ENCODE data around the gene SLC44A4. TPM values are rescaled to one million over a fixed set of nuclear protein-coding genes. Genes with fewer than 3 reads are reported as not detected.

The SLC44A4 gene
- total and polyA plus RNA-seq, 2 of the 8 experiments (the other 6 are each of a cell fraction or from before 2014, with no cell fraction given): 4.8 to 7.0 TPM

- peaks cover 0 to 14% (median 2%) of the 10 kb centered on the region in 4 experiments; a peak in 5 of 7 replicates for H3K4me1 ChIP-seq (replicated peaks in 1 of 4; ENCODE audit: control insufficient read depth in 3 of 4, insufficient read depth in 4 of 4, low read length in 3 of 4)
- CTCF ChIA-PET (ENCODE audit: partially characterized antibody): interaction anchor here (0.6 to 2.3 kb wide), 8 partner anchors 10 to 95 kb away, joined by 3 to 13 read pairs (median 4); no protein-coding TSS in a partner anchor
Measured at GRCh38 chr6:31865205-31866118, 13.3 kb downstream of the SLC44A4 start.

More at GRCh38 chr6:31865205-31866118, 13.3 kb downstream of the SLC44A4 start:
- H2AK5ac ChIP-seq (ENCODE audit: low read depth, low read length): peak overlapping the region; percentile 75; the same call in 1 of the 2 replicates
- 0 out of 2 replicates have a peak overlapping the region, but pooled peaks have one; percentile 68 for H2BK12ac ChIP-seq (ENCODE audit: low read depth, low read length)
- no peak overlapping the region for H4K91ac ChIP-seq (replicated peaks; ENCODE audit: insufficient read length, low read length)
- H3K14ac ChIP-seq (ENCODE audit: insufficient read length): no peak overlapping the region
- H3K23ac ChIP-seq (ENCODE audit: insufficient read length): no peak overlapping the region
- H3K27ac ChIP-seq (ENCODE audit: low read depth, low read length): no peak overlapping the region
- no peak overlapping the region for H4K5ac ChIP-seq (ENCODE audit: insufficient read length, low read depth, low read length)
- no peaks in the 10 kb centered on the region for H3K36me3 ChIP-seq (ENCODE audit: control insufficient read depth in 2 of 4, insufficient read depth in 4 of 4, low read length in 3 of 4)
- H2AFZ ChIP-seq (ENCODE audit: low read length): no peak overlapping the region
- no peak for FAIRE-seq
- H3K4me3 ChIP-seq (ENCODE audit: extremely low read depth in 1 of 4, insufficient read depth in 2 of 4, low read depth in 3 of 4, low read length in 4 of 4): no peak overlapping the region
- H3K9ac ChIP-seq (replicated peaks in 1 of 4; ENCODE audit: extremely low read depth in 1 of 4, low read depth in 3 of 4, low read length in 3 of 4): no peak overlapping the region; a peak in 1 of 7 replicates
- no peak overlapping the region for H3K56ac ChIP-seq (replicated peaks; ENCODE audit: insufficient read length, low read depth, low read length)
- POLR2A ChIA-PET (ENCODE audit: partially characterized antibody): interaction anchor here (0.7 to 6.7 kb wide), 11 partner anchors 10 to 201 kb away, joined by 3 to 71 read pairs (median 4); partner anchors contain the start of genes EHMT2, GPANK1, HSPA1B and MSH5
- H2BK5ac ChIP-seq (ENCODE audit: low read depth, low read length): no peak overlapping the region
- no peak for DNase-seq (ENCODE audit: low read depth in 1 of 2, low spot score in 2 of 2)
- no peaks in the 10 kb centered on the region for H3K9me3 ChIP-seq (ENCODE audit: insufficient read depth in 2 of 2, low read depth in 1 of 2, low read length in 1 of 2)
- H3K18ac ChIP-seq (ENCODE audit: extremely low read depth, low read length): no peak overlapping the region
- H4K8ac ChIP-seq (ENCODE audit: extremely low read depth, insufficient read depth, low read length): no peak overlapping the region
- H3K27me3 ChIP-seq (replicated peaks in 1 of 4; ENCODE audit: control insufficient read depth in 3 of 4, extremely low read depth in 1 of 4, insufficient read depth in 3 of 4, low read length in 3 of 4): 0 out of 7 replicates have a peak, but pooled peaks cover 0 to 3% (median 0%) of the 10 kb centered on the region in 4 experiments
- no peaks in the 10 kb centered on the region for H4K20me1 ChIP-seq (replicated peaks in 1 of 2; ENCODE audit: control insufficient read depth in 1 of 2, insufficient read depth in 2 of 2, low read length in 2 of 2)
- H3K79me2 ChIP-seq (ENCODE audit: control insufficient read depth in 1 of 2, insufficient read depth in 2 of 2, low read length in 2 of 2): no peaks in the 10 kb centered on the region
- no peak overlapping the region for H2BK20ac ChIP-seq (ENCODE audit: low read length)
- WGBS, 2 experiments (ENCODE audit: extremely low coverage in 1 of 2, insufficient coverage in 1 of 2, insufficient read length in 1 of 2, insufficient replicate concordance in 2 of 2, low coverage in 1 of 2, low lambda C conversion rate in 2 of 2, missing lambda C conversion rate in 1 of 2): 88% methylated on average over 21 of the region's 21 CpGs; no CpG with 5 or more reads in 1 of the 2 experiments
- TF ChIP-seq HDAC6 (IDR thresholded peaks at IDR 0.05; ENCODE audit: low read depth, low read length): no peak
- no peak for TF ChIP-seq CHD2 (IDR thresholded peaks at IDR 0.05; ENCODE audit: low read length)
- no peak for TF ChIP-seq SP2 (IDR thresholded peaks at IDR 0.05; ENCODE audit: low read length)
- TF ChIP-seq JUND (IDR thresholded peaks at IDR 0.05; ENCODE audit: low read length): no peak
- no peak for TF ChIP-seq BACH1 (IDR thresholded peaks at IDR 0.05; ENCODE audit: low read length)
- no peak for TF ChIP-seq RXRA (IDR thresholded peaks at IDR 0.05; ENCODE audit: insufficient read depth, low read depth, low read length)
- no peak for TF ChIP-seq KDM1A (IDR thresholded peaks at IDR 0.05; ENCODE audit: borderline replicate concordance, low read length)
- TF ChIP-seq SP1 (IDR thresholded peaks at IDR 0.05; ENCODE audit: low read depth, low read length): no peak
- no peak for TF ChIP-seq TAF1 (IDR thresholded peaks at IDR 0.05; ENCODE audit: low read depth, low read length)
- TF ChIP-seq CREB1 (IDR thresholded peaks at IDR 0.05): no peak
- no peak for TF ChIP-seq CBX8 (IDR thresholded peaks at IDR 0.05; ENCODE audit: borderline replicate concordance, low read depth, low read length)
- H3K4ac ChIP-seq (replicated peaks; ENCODE audit: insufficient read length, low read depth, low read length): peak overlapping the region; percentile 19
- H3K79me1 ChIP-seq (ENCODE audit: low read depth, low read length): 0 out of 2 replicates have a peak, but pooled peaks cover 2% of the 10 kb centered on the region
- peaks cover 8% of the 10 kb centered on the region; the same call in 1 of the 2 replicates for H3K23me2 ChIP-seq (ENCODE audit: low read depth, low read length)
- H3K4me2 ChIP-seq (ENCODE audit: insufficient read depth in 1 of 2, low read depth in 2 of 2, low read length in 2 of 2): no peak overlapping the region
- no peak overlapping the region for H2BK120ac ChIP-seq (replicated peaks; ENCODE audit: low read depth, low read length)
- H2BK15ac ChIP-seq (ENCODE audit: low read length): no peak overlapping the region

Measured in H1 (cell line).